T-helper 17 cell (primary cell): ENCODE data around the gene AARSD1. TPM values are rescaled to one million over a fixed set of nuclear protein-coding genes. Genes with fewer than 3 reads are reported as not detected.
"Not testable (repeated sequence)": the region's sequence is repeated elsewhere in the genome, so short reads cannot be mapped to it uniquely, and the experiment has no call there.

ENCODE experiments used
- ATAC-seq: fragments of 150-1000 bp; cut with Tn5 transposase; 2 replicates; pipeline ENCODE4 v1.10.0; 2021; ENCODE audit warnings: mild to moderate bottlenecking, moderate library complexity
- DNase-seq, 3 donors: peaks; one replicate each; pipeline versions ENCODE4 v3.0.0 to v3.0.0-alpha.2; 2020 to 2021
- H3K9me3 ChIP-seq: one replicate; pipeline ENCODE4 v1.7.0; 2013; ENCODE audit warnings: low read length, mild to moderate bottlenecking; ENCODE audit not compliant: control insufficient read depth, poor library complexity, severe bottlenecking
- H3K27ac Mint-ChIP-seq: one replicate; pipeline ENCODE4 v1.8.0; 2022; ENCODE audit warnings: mild to moderate bottlenecking, moderate library complexity, mixed read lengths
- H3K27me3 Mint-ChIP-seq: one replicate; pipeline ENCODE4 v1.8.0; 2022; ENCODE audit warnings: mixed read lengths
- H3K36me3 Mint-ChIP-seq: one replicate; pipeline ENCODE4 v1.8.0; 2022; ENCODE audit warnings: low read depth, mixed read lengths
- H3K4me1 Mint-ChIP-seq: one replicate; pipeline ENCODE4 v1.8.0; 2022; ENCODE audit warnings: mild to moderate bottlenecking, mixed read lengths
- H3K4me3 Mint-ChIP-seq: one replicate; pipeline ENCODE4 v1.8.0; 2022; ENCODE audit warnings: mild to moderate bottlenecking, moderate library complexity, mixed read lengths
- total RNA-seq, 4 donors: library from RNA in 2 of 4; stranded (reverse) in 2 of 4; gene quantifications; one replicate each; pipeline ENCODE4 v1.2.3 and lab custom pipeline; 2022 to 2026

AARSD1 gene, protein sequence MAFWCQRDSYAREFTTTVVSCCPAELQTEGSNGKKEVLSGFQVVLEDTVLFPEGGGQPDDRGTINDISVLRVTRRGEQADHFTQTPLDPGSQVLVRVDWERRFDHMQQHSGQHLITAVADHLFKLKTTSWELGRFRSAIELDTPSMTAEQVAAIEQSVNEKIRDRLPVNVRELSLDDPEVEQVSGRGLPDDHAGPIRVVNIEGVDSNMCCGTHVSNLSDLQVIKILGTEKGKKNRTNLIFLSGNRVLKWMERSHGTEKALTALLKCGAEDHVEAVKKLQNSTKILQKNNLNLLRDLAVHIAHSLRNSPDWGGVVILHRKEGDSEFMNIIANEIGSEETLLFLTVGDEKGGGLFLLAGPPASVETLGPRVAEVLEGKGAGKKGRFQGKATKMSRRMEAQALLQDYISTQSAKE
- total RNA-seq (10 to 100 TPM; 47.6 to 59.9 TPM), total RNA-seq (lab: John Stamatoyannopoulos, UW) (2.1 to 2.8 reads per million in 2 donors)

DNA sequence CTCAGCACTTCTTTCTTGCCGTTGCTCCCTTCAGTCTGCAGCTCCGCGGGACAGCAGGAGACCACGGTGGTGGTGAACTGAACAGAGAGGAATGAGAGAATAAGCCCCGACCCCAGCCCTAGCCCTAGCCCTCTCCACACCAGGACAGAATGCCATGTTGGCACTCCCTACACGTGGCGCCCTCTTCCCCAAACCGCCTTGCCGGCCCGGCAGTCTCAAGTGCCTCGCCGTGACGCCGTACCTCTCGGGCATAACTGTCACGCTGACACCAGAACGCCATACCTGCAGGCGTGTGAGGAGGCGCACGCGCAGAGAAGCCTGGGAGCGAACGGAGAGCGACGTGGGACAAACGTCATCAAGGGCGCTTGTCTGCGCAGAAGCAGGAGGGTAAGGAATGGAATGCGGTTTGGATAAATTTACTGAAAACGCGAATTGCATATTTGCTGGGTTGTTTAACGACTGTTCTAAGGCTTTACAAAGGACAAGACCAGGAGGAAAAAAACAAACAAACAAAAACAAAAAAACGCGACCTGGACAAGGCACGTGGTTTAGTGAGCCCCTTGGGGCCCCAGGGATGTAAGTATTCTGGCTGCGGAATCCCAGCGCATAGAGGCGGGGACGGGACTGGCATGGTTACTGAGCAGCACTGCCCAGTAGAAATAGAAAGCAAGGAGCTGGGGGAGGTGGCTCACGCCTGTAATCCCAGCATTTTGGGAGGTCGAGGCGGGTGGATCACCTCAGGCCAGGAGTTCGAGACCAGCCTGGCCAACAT is at the start of gene AARSD1:
Gene AARSD1, minus strand, starts transcription at position 294 of the 772 bp plus-strand sequence. Its CDS starts 14 bp downstream, at position 280.
- ATAC-seq = peak; percentile 98
- Mint-ChIP-seq H3K27ac (peak within 1 kb of the TSS; percentile 87), H3K4me1 (peaks cover 14% of the 10 kb centered on the region), H3K36me3 (peaks cover 4% of the 10 kb centered on the region), H3K27me3 (no peaks in the 10 kb centered on the region), H3K4me3 (peak within 1 kb of the TSS; percentile 90)
- peak; percentile 75 to 84 (median 82) for DNase-seq
- no peaks in the 10 kb centered on the region for H3K9me3 ChIP-seq

DNA sequence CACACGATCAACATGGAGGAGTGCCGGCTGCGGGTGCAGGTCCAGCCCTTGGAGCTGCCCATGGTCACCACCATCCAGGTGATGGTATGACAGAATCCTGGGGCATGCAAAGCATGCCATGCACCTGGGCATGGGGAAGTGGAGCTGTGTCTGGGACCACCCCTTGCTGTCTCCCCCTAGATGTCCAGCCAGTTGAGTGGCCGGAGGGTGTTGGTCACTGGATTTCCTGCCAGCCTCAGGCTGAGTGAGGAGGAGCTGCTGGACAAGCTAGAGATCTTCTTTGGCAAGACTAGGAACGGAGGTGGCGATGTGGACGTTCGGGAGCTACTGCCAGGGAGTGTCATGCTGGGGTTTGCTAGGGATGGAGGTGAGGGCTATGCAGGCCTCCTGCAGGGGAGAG is 49.0 kb upstream of the AARSD1 start:
- ATAC-seq (no peak), DNase-seq (no peak)
- Mint-ChIP-seq H3K27me3 (no peaks in the 10 kb centered on the region), H3K27ac (peak overlapping the region; percentile 45), H3K4me1 (peaks cover 14% of the 10 kb centered on the region), H3K4me3 (no peak overlapping the region), H3K36me3 (peaks cover 2% of the 10 kb centered on the region)
- H3K9me3 ChIP-seq = no peaks in the 10 kb centered on the region

DNA sequence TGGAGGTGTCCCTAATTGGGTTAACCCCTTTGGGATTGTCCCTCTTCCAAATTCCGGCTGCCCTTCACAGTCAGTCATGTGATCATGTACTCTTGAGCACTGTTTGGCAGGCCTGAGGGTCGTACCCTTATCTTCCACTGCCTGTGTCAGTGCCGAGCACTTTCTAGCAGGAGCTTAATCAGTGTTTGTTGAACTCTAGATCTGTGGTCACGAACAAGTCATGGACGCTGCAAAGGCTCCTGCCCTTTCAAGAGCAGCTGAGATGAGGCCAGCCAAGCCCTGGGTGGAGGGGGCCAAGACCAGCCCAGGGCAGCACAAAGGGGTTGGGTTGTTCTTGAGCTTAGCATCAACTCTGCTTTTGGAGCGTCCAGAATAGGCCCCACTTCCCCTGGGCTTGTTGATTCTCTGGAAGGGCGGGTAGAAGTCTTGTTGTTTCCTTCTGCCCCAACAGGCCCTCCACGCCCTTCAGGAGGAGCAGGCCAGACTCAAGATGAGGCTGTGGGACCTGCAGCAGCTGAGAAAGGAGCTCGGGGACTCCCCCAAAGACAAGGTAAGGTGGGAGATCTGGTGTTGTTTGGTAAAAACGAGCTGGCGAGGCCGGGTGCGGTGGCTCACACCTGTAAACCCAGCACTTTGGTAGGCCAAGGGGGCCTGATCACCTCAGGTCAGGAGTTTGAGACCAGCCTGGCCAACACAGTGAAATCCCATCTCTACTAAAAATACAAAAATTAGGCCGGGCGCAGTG is 47.6 kb upstream of the AARSD1 start:
- DNase-seq (no peak), ATAC-seq (no peak)
- H3K36me3 Mint-ChIP-seq = peaks cover 2% of the 10 kb centered on the region
- H3K4me1 Mint-ChIP-seq = peaks cover 11% of the 10 kb centered on the region
- H3K27me3 Mint-ChIP-seq = no peaks in the 10 kb centered on the region
- no peaks in the 10 kb centered on the region for H3K9me3 ChIP-seq
- no peak overlapping the region for H3K27ac Mint-ChIP-seq
- no peak overlapping the region for H3K4me3 Mint-ChIP-seq

DNA sequence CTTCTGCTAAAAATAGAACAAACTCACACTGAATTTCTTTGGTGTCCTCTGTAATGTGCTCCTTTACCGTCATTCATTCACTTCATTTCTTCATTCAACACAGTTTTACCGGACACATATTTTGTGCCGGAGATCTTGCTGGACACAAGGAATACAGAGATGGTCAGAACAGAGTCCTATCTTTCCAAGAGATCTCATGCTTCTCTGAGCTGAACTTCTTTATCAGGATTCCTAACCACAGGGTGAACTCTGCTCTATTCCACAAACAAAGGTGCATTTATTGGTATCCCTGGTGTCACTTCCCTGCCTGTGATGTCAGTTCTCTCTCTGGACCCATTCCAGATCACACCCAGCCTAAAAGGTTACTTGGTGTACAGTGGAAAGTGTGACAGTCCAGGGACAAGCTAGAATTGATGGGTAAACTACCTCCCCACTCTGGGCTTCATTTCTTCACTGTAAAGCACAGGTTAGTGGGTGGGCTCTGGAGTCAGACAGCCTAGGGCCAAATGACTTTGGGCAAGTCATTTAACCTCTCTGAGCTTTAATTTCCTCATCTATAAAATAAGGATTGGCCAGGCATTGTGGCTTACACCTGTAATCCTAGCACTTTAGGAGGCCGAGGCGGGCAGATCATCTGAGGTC is 46.5 kb upstream of the AARSD1 start:
- Mint-ChIP-seq H3K4me1 (peaks cover 17% of the 10 kb centered on the region), H3K27me3 (no peaks in the 10 kb centered on the region), H3K4me3 (no peak overlapping the region), H3K36me3 (peaks cover 2% of the 10 kb centered on the region), H3K27ac (no peak overlapping the region)
- ATAC-seq (no peak), DNase-seq (no peak)
- H3K9me3 ChIP-seq = no peaks in the 10 kb centered on the region

DNA sequence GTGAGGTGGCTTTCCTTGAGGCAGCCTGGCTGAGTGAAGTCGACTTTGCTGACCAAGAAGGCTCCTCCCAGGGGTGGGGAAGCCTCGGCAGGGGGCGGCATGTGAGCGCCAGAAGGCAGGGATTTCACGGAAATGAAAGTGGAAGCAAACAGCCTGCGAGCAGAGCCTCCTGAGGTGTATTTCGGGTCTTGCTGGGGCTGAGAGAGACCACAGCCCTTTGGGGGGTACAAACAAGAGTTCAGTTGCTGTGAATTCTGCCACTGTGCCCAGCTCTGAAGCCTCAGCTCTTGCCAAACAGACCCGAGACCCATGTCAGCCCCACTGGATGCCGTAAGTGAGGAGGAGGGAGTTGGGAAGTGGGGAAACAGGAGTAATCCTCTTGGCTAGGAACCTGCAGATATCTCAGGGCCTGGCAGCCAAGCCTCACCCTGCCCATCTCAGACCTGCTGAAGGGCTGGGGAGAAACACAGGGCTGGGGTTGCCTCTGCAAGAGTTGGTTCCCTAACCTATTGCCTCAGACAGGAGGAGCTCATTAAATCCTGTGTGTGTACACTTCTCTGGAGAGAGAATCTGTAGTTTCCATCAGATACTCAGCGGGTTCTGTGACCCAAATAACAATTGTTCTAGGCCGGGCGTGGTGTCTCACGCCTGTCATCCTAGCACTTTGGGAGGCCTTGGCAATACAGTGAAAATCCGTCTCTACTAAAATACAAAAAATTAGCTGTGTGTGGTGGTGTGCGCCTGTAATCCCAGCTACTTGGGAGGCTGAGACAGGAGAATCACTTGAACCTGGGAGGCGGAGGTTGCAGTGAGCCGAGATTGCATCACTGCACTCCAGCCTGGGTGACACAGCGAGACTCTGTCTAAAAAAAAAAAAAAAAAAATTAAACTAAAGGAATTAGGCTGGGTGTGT is 42.6 kb upstream of the AARSD1 start, which contains the start of gene IFI35:
Gene IFI35, plus strand, starts transcription at position 146 of the 913 bp plus-strand sequence. Its CDS starts 164 bp downstream, at position 310.
- no peaks in the 10 kb centered on the region for H3K9me3 ChIP-seq
- peaks cover 17% of the 10 kb centered on the region for H3K4me1 Mint-ChIP-seq
- H3K27me3 Mint-ChIP-seq = no peaks in the 10 kb centered on the region
- DNase-seq (peak; percentile 63 to 73 (median 71)), ATAC-seq (peak; percentile 98)
- peak within 1 kb of the TSS; percentile 96 for H3K27ac Mint-ChIP-seq
- peak within 1 kb of the TSS; percentile 99 for H3K4me3 Mint-ChIP-seq
- no peaks in the 10 kb centered on the region for H3K36me3 Mint-ChIP-seq

DNA sequence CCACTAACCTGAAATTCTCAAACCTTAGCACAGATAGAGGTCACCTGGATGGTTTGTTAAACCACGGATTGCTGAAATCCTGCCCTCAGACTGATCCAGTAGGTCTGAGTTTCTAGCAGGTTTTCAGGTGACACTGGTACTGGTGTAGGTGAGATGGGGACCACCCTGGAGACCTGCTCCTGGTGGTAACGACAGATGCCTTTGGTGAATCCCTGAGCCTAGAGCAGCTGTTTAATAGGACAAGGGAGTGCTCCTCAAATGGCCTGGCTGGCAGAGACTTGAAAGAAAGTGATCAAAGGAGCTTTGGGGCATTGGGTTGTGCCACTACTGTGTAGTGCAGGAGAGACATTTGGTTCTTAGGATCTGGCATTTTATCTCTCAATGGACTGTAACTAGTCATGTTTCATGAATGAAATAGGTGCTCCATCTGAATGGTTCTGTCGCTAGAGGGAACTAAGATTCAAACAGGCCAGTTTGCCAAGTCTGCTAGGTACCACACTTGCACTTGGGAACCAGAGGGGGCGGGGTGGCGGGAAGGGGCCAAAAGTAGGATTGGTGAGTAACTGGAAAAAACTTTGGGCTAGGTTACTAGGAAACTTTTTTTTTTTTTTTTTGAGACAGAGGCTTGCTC is 39.4 kb upstream of the AARSD1 start:
- no peak for ATAC-seq

DNA sequence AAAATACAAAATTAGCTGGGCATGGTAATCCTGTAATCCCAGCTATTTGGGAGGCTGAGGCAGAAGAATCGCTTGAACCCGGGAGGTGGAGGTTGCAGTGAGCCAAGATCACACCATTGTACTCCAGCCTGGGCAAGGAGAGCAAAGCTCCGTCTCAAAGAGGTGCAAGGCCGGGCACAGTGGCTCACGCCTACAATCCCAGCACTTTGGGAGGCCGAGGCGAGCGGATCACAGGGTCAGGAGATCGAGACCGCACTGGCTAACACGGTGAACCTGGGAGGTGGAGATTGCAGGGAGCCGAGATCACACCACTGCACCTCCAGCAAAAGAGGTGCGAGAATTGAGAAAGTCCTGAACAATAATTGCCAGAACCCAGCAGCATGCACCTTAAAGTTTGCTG is 36.6 kb upstream of the AARSD1 start:
- peak overlapping the region; percentile 99 for H3K27ac Mint-ChIP-seq
- H3K4me3 Mint-ChIP-seq, H3K36me3 Mint-ChIP-seq: not testable (repeated sequence)

More for the DNA sequence above, 39.4 kb upstream of the AARSD1 start:
- H3K4me3 Mint-ChIP-seq = no peak overlapping the region
- no peaks in the 10 kb centered on the region for H3K9me3 ChIP-seq
- H3K27me3 Mint-ChIP-seq = no peaks in the 10 kb centered on the region
- H3K36me3 Mint-ChIP-seq = no peaks in the 10 kb centered on the region
- peaks cover 21% of the 10 kb centered on the region for H3K4me1 Mint-ChIP-seq
- no peak for DNase-seq
- peak overlapping the region; percentile 71 for H3K27ac Mint-ChIP-seq

DNA sequence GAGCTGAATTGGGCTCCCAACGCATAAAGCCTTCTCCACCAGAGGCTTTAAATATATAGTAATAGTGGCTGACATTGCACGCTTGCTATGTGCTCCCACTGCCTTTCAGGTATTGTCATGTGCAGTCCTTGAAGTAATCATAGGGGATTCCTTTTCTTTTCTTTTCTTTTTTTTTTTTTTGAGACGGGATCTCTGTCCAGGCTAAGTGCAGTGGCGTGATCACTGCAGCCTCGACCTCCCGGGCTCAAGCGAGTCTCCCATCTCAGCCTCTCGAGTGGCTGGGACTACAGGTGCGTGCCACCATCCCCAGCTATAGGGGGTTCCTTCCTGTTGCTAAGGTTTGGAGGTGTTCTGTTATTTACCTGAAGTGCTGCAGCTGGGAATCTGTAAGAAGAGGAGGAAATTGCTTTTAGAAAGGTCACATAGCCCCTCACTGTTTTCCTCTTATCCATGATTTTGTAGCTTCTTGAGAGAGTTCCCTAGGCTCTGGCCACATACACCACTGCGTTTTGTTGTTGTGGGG is 34.8 kb upstream of the AARSD1 start:
- no peak for DNase-seq
- peaks cover 19% of the 10 kb centered on the region for H3K4me1 Mint-ChIP-seq
- H3K4me3 Mint-ChIP-seq = peak overlapping the region; percentile 93
- no peaks in the 10 kb centered on the region for H3K9me3 ChIP-seq
- no peak for ATAC-seq
- peak overlapping the region; percentile 99 for H3K27ac Mint-ChIP-seq
- H3K36me3 Mint-ChIP-seq = no peaks in the 10 kb centered on the region
- H3K27me3 Mint-ChIP-seq = no peaks in the 10 kb centered on the region

More for the DNA sequence above, 36.6 kb upstream of the AARSD1 start:
- H3K27me3 Mint-ChIP-seq, H3K9me3 ChIP-seq, ATAC-seq, DNase-seq: not testable (repeated sequence)
- peaks cover 19% of the 10 kb centered on the region for H3K4me1 Mint-ChIP-seq

DNA sequence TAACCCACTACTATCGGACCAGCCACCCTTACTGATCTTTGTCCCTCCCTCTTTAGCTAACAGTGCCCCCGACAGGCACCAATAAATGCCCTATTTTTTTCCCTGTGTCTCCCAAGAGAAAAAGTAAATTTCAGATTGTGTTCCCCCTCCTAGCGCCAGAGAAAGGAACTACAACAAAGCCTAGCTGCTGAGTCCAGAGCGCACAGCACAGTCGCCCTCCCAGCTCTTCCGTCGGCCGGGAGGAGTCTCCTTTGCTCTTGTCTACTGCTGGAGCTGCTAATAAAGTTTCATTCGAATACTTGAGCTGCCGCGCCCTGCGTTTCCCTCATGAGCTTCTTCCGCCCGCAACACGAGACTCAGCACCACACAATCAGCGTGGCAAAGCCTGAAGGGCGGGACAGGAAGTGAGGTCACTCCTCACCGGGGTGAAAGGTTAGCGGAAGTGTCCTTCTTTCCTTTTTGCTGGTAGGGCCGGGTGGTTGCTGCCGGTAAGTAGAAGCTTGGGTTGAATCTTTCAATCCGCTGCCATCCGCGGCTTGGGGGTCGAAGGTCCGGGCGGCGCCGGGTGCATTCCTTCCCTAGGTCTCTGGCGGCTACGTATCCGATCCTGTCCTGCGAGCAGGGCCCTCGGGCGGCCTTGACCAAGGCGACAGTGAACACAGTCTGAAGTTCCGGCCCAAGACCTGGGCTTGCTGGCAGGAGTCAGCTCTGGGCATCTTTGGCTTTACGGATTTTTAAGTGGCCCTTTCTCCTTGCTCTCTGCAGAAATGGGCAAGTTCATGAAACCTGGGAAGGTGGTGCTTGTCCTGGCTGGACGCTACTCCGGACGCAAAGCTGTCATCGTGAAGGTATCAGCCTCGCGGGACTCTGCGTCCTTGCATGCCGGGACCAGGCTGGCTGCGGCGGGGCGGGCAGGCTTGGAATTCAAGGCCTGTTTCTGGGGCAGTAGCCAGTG is 34.0 kb upstream of the AARSD1 start, which contains the start of gene RPL27:
Gene RPL27, plus strand, starts transcription at position 436 of the 955 bp plus-strand sequence. Its CDS starts 332 bp downstream, at position 768.
- Mint-ChIP-seq H3K4me3 (peak within 1 kb of the TSS; percentile 93), H3K36me3 (no peaks in the 10 kb centered on the region), H3K27ac (peak within 1 kb of the TSS; percentile 99), H3K27me3 (no peaks in the 10 kb centered on the region), H3K4me1 (peaks cover 19% of the 10 kb centered on the region)
- no peaks in the 10 kb centered on the region for H3K9me3 ChIP-seq
- ATAC-seq = peak; percentile 96
- peak; percentile 84 to 94 (median 94) for DNase-seq

DNA sequence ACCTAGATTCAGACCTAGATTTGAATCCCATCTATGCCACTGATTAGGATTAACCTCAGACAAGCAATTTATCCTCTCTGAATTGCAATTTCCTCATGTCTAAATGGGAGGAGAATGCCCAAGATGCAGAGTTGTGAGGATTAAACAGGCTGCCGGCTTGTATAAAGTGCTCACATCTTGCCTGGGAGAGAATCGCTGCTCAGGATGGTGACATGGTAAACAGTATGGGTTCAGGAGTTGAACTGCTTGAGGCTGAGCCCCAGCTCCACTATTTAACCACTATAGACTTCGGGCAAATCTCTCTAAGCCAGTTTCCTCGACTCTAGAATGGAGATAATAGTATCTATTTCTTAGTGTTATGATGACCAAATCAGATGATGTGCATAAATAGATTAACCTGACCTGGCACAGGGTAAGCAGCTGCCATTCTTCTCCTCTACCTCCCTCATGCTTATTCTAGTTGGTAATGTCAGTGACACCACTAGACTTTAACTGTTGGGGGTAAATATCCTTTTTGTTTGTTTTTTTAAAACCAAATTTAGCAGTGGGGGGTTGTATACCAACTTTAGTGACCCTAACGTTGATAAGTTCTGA is 33.2 kb upstream of the AARSD1 start:
- H3K36me3 Mint-ChIP-seq = no peaks in the 10 kb centered on the region
- H3K9me3 ChIP-seq = no peaks in the 10 kb centered on the region
- no peaks in the 10 kb centered on the region for H3K27me3 Mint-ChIP-seq
- H3K27ac Mint-ChIP-seq = peak overlapping the region; percentile 99
- peaks cover 19% of the 10 kb centered on the region for H3K4me1 Mint-ChIP-seq
- H3K4me3 Mint-ChIP-seq = peak overlapping the region; percentile 93
- DNase-seq (no peak), ATAC-seq (no peak)
